ENCODE data around the gene MAN2A1.

MAN2A1 gene

GRCh38 chr5:109689740-109690241 lies at the start of gene MAN2A1:
MAN2A1 (plus strand) TSS chr5:109689927; CDS start chr5:109690418, 491 bp downstream.
- peak; percentile 83 for DNase-seq (ENCODE audit: low spot score)

- no peak for DNase-seq (ENCODE audit: low spot score)
These were observed 48.8 kb upstream of the MAN2A1 start for GRCh38 chr5:109640976-109641375.

DNA sequence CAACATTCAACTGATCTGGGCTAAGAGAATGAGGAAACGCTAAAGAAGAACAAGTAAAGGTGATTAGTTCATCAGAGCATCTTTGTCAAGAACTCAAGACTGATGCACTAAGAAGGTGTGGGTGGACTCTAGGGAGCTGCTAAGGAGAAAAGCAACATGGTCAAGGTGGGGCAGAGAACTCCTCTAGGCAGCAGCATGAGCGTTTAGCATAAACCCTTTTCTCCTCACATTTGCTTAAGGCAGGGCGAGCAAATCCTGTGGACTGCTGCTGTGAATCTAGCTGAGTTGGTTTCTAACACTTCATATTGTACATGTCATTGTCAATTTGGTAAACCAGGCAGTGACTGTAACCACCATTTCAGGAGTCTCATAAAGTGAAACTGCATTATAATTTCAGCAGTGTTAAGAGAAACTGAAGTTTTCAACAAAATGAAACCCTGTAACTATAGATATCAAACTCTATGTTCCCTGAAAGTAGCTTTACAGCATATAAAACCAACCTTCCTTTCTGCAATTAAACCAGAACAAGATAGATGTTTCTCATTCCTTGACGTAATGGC lies 45.9 kb upstream of the MAN2A1 start:
- DNase-seq (ENCODE audit: low spot score), result no peak

GRCh38 chr5:109644829-109645228 lies 44.9 kb upstream of the MAN2A1 start:
- DNase-seq (ENCODE audit: low spot score), result no peak

DNA sequence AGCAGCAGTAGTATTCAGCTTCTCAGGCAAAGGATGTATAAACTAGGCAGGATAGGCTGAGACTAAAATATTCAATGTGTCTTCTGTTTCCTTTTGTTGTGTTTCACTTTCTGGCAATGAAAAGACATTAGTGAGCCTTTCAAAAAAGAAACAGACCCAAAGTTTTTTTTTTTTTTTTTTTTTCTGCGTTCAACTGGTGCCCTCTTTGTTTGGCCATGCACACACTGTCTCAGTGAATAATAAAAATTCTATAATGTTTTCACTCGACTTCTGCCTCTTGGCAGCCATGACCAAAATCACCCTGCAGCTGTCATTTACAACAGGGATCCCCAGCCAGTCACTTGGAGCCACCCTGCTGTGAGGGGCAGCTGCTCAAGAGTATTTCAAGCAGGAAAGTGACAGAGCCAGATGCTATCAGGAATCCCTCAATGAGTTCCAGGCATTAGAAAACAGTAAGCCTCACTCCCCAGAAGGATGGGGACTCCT lies 44.0 kb upstream of the MAN2A1 start:
- DNase-seq (ENCODE audit: low spot score), result no peak

- no peak for DNase-seq (ENCODE audit: low spot score)
These were observed 40.4 kb upstream of the MAN2A1 start for GRCh38 chr5:109649318-109649717.

DNA sequence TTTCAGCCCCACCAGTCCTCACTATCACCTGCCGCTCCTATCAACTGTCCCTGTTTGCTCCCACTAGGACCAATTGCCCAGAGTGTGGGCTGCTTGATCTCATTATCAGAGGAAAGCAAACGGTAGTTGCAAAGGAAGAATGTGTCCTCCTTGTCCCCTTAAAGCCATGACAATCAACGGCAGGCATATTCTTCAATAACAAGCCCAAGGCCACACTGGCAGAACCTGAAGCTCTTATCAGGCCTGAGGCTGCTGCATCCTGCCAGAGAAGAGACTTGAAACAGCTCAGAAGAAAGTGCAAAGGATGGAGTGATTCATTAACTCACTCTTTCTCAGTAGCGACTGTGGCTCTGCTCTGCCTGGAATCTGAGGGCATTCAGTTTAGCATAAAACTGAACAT lies 39.2 kb upstream of the MAN2A1 start:
- no peak for DNase-seq (ENCODE audit: low spot score)

- DNase-seq (ENCODE audit: low spot score), result no peak
These were observed 37.6 kb upstream of the MAN2A1 start for GRCh38 chr5:109652096-109652495.

DNA sequence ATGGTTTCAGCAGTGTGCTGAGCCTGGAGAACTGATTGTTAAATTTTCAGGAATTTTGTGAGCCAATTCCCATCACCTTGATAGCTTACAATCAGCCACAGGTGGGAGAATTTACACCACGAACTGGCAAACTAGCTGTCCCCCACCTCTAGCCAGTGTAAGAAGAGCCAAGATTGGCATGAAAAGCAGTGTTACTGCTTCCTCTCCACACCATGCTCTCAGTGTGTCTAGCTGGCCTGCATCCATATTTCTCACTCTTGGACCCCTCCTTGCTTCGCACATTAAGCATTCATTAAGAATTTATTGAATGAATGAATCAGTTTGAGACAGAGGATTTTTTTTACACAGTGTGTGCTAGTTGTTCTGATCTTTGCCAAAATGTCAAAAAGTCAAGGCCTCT lies 36.7 kb upstream of the MAN2A1 start:
- DNase-seq (ENCODE audit: low spot score), result no peak

- DNase-seq (ENCODE audit: low spot score), result no peak
These were observed 36.0 kb upstream of the MAN2A1 start for GRCh38 chr5:109653561-109654239.

DNA sequence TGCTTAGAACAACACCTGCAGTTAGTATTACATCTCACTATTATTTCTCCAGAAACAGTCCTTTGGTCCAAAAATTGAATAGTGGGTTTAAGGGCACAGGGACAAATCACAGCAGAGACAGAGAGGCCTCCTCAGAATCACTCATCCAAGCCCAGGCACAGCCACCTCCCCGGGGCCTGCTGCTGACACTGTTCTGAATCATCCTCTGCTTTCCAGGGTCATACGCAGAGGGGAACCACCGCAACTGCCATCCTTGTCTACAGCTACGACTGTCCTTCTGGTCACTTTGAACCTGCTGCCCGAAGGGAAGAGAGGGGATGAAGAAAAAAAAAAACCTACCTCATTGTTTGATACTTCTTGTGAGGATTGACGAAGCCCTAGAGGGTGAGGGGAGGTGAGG lies 35.3 kb upstream of the MAN2A1 start:
- DNase-seq (ENCODE audit: low spot score), result no peak

DNA sequence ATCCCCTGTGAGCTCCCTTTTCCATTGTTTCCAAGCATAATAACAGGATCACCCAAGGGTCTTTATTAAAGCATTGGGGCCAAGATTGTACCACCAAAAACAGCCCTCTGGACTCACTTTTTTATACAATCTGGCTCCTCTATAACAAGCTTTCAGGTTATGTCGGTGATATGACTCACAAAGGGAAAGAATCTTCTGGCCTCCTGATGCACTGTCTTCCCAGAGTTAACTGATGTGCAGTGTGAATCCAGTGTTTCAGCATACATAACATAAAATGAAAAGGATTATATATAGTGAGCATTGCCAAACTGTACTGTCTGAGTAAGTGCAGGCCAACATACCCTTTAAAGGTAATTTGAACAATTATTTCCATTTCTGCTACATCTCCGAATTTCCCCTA lies 33.9 kb upstream of the MAN2A1 start:
- no peak for DNase-seq (ENCODE audit: low spot score)

DNA sequence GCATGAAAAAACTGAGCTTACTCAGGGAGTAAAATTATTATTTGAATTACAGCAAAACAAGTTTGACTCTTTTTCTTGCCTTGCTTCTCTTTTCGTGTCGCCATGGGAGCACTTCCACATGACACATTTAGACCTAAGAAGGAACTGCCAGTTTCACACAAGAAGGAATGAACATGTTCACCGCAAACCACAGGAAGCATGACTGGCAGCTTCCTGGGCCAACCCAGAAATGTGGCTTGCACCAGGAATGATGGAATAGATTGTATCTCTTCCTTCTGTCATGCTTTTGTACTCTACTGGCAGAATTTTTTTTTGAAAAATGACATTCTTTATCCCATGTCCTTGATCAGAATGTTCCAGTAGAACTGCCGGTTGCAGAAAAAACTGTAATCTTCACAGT lies 32.9 kb upstream of the MAN2A1 start:
- peak; percentile 67 for DNase-seq (ENCODE audit: low spot score)

- no peak for DNase-seq (ENCODE audit: low spot score)
These were observed 29.8 kb upstream of the MAN2A1 start for GRCh38 chr5:109659901-109660300.

DNA sequence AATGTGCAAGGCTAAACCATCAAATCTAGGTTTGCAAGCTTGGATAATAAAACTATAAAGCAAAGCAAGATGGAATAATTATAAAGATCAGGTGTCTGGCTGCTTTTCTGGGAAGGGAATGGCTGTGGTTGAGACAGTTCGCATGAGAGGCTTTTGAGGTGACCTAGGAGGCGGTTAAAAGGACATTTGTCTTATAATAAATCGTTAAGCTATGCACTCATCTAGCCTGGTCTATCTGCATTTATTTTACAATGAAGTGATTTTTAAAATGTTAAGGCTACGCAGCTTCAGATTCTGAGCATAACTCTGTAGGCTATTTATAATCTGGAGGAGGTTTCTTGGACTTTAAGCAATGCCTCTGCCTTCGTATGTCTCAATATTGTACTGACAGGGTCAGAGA lies 29.4 kb upstream of the MAN2A1 start:
- no peak for DNase-seq (ENCODE audit: low spot score)

GRCh38 chr5:109668237-109668636 lies 21.5 kb upstream of the MAN2A1 start:
- DNase-seq (ENCODE audit: low spot score), result no peak

DNA sequence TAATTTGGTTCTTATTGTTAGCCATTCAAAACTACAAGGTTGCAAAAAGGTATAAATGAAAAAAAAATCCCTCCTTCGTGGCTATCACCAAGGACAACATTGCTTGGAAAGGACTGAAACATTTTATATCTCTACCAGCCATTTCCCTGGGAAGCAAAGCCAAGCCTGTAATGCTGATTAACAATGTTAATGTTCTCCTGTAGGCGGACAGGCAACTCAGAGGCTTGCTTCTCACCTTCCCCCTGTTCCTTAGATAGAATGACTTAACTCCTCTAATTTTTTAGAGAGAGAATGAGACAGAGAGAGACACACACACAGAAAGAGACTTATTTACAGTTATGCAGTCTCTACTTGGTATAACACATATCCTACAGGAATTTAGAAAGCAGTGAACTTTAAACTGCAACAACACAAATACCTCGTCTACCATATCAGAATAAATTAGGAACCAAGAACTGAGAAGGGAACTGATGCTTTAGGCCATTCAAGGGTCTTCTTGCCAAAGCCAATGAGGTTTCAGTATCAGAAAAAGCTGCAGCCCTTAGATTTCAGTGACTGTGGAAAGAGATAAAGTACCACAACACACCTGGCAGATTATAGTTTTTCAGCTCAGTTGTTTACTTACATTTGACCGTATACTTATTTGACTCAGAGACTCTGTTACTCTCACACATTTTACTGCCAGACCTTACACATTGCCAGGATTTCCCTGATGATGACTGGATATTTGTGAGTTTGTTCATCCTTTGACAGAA lies 20.9 kb upstream of the MAN2A1 start:
- no peak for DNase-seq (ENCODE audit: low spot score)

- no peak for DNase-seq (ENCODE audit: low spot score)
These were observed 19.6 kb upstream of the MAN2A1 start for GRCh38 chr5:109669991-109670706.

DNA sequence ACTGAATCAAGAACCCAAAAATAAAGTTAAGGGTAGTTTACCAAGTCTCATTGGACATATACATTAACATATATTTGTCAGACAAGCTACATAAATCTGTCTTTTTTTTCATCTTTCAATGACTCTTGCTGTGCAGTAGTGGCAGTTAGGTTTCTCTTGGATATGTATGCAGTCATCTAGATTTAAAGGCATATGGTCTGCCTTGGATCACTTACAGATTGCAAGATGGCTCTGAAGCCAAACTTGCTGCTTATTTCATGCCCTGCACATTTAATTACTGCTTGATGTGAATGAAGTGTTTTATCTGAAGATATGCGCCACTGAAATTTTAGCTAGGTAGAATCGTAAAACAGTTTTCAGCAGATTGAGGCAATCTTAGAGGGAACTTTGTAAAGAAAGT lies 18.6 kb upstream of the MAN2A1 start:
- no peak for DNase-seq (ENCODE audit: low spot score)

DNA sequence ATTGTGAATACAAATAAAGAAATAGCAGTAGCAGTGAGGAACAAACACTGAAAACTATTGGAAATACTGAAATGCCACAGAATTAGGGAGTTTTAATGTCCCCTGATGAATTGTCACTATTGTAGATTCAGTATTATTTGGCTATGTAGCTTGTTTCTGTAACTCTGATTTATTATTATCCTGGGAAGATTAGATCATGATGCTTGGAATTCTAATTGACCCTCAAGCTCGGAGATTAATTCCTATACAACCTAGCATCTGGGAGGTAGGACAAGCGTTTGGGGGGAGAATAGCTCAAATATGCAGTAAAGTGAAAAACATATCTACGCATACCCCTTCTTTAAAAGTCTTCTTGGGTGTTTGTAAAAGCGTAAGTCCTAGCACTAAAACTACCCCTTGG lies 15.1 kb upstream of the MAN2A1 start:
- DNase-seq (ENCODE audit: low spot score), result no peak

- no peak for DNase-seq (ENCODE audit: low spot score)
These were observed 12.8 kb upstream of the MAN2A1 start for GRCh38 chr5:109676920-109677319.

DNA sequence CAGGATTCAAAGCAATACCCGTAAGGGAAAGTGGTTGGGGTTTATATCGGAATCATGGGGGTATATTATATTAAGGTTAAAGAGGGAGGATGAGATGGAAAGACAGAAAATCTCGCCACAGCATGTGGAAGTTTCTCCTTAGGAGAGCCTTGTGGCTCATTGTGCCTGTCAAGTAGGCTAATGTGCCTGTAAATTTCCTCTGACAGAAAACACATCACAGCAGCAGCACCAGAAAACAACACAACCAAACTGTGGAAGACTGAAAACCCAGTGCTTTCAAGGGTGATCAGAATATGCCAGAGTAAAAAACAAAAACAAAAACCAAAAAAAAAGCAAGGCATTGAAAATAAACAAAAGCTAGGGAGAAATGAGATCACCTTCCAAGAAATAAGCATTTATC lies 11.3 kb upstream of the MAN2A1 start:
- no peak for DNase-seq (ENCODE audit: low spot score)
